Measurements from ENCODE around the gene OTUB2. TPM values are rescaled to one million over a fixed set of nuclear protein-coding genes. Genes with fewer than 3 reads are reported as not detected.

Gene OTUB2
- total RNA-seq, 1 donor from 2014 or later, result 6.8 TPM

GRCh38 chr14:94026889-94027469 is 839 bp downstream of the OTUB2 start:
- Histone ChIP-seq H3K9me3 (ENCODE audit: low read depth) (no peaks in the 10 kb centered on the region), H3K27me3 (no peaks in the 10 kb centered on the region), H4K20me1 (ENCODE audit: low read depth) (no peaks in the 10 kb centered on the region), H3K9ac (peak overlapping the region; percentile 5), H3K27ac (no peak overlapping the region), H3K79me2 (ENCODE audit: low read depth) (peaks cover 3% of the 10 kb centered on the region), H3K4me3 (peak overlapping the region; percentile 66), H3K36me3 (no peaks in the 10 kb centered on the region), H3K4me1 (peaks cover 20% of the 10 kb centered on the region), H3K4me2 (peak overlapping the region; percentile 83), H2AFZ (replicated peaks) (peak overlapping the region; percentile 77), H3F3A (ENCODE audit: low read depth) (peaks cover 16% of the 10 kb centered on the region)
- Mint-ChIP-seq H3K4me3 (peak overlapping the region; percentile 83), H3K9me3 (no peaks in the 10 kb centered on the region), H3K36me3 (peaks cover 6% of the 10 kb centered on the region), H3K27ac (no peak overlapping the region), H3K27me3 (ENCODE audit: insufficient read depth, low read depth) (peaks cover 14% of the 10 kb centered on the region), H3K4me1 (peaks cover 42% of the 10 kb centered on the region)
- TF ChIP-seq EZH2 (IDR thresholded peaks at IDR 0.05), result no peak
- no peak for TF ChIP-seq EZH2phosphoT487 (IDR thresholded peaks at IDR 0.05)
- TF ChIP-seq CTCF (IDR thresholded peaks at IDR 0.05), result no peak
- no peak for DNase-seq (ENCODE audit: low spot score)

GRCh38 chr14:94027566-94028449 is 1.7 kb downstream of the OTUB2 start:
- Histone ChIP-seq H3K9me3 (ENCODE audit: low read depth) (no peaks in the 10 kb centered on the region), H3F3A (ENCODE audit: low read depth) (peaks cover 8% of the 10 kb centered on the region), H3K4me2 (peak overlapping the region; percentile 83), H3K36me3 (no peaks in the 10 kb centered on the region), H4K20me1 (ENCODE audit: low read depth) (no peaks in the 10 kb centered on the region), H2AFZ (replicated peaks) (no peak overlapping the region), H3K4me3 (no peak overlapping the region), H3K27me3 (no peaks in the 10 kb centered on the region), H3K79me2 (ENCODE audit: low read depth) (peaks cover 3% of the 10 kb centered on the region), H3K4me1 (peaks cover 12% of the 10 kb centered on the region), H3K9ac (no peak overlapping the region), H3K27ac (no peak overlapping the region)
- peaks cover 7% of the 10 kb centered on the region for H3K36me3 Mint-ChIP-seq
- H3K4me1 Mint-ChIP-seq, result peaks cover 34% of the 10 kb centered on the region
- H3K4me3 Mint-ChIP-seq, result peak overlapping the region; percentile 83
- H3K27me3 Mint-ChIP-seq (ENCODE audit: insufficient read depth, low read depth), result peaks cover 14% of the 10 kb centered on the region
- DNase-seq (ENCODE audit: low spot score), result no peak
- no peaks in the 10 kb centered on the region for H3K9me3 Mint-ChIP-seq
- no peak overlapping the region for H3K27ac Mint-ChIP-seq
- TF ChIP-seq EZH2 (IDR thresholded peaks at IDR 0.05) (no peak), CTCF (IDR thresholded peaks at IDR 0.05) (no peak), EZH2phosphoT487 (IDR thresholded peaks at IDR 0.05) (no peak)

- peak overlapping the region; percentile 81 for H3K4me3 Mint-ChIP-seq
Observed at GRCh38 chr14:94028450-94028826, 2.3 kb downstream of the OTUB2 start.

More at GRCh38 chr14:94028450-94028826, 2.3 kb downstream of the OTUB2 start:
- no peak overlapping the region for H3K4me2 ChIP-seq
- peaks cover 5% of the 10 kb centered on the region for H3K4me1 ChIP-seq
- H4K20me1 ChIP-seq (ENCODE audit: low read depth), result no peaks in the 10 kb centered on the region
- peaks cover 30% of the 10 kb centered on the region for H3K4me1 Mint-ChIP-seq
- no peaks in the 10 kb centered on the region for H3K27me3 ChIP-seq
- no peak overlapping the region for H3K27ac Mint-ChIP-seq
- no peak overlapping the region for H3K9ac ChIP-seq
- no peaks in the 10 kb centered on the region for H3K9me3 ChIP-seq (ENCODE audit: low read depth)
- no peaks in the 10 kb centered on the region for H3K36me3 ChIP-seq
- H3F3A ChIP-seq (ENCODE audit: low read depth), result peaks cover 4% of the 10 kb centered on the region
- H3K36me3 Mint-ChIP-seq, result peaks cover 7% of the 10 kb centered on the region
- no peak overlapping the region for H2AFZ ChIP-seq (replicated peaks)
- no peaks in the 10 kb centered on the region for H3K9me3 Mint-ChIP-seq
- no peak overlapping the region for H3K4me3 ChIP-seq
- DNase-seq (ENCODE audit: low spot score), result peak; percentile 33
- H3K27ac ChIP-seq, result no peak overlapping the region
- peaks cover 13% of the 10 kb centered on the region for H3K27me3 Mint-ChIP-seq (ENCODE audit: insufficient read depth, low read depth)
- no peak for TF ChIP-seq EZH2phosphoT487 (IDR thresholded peaks at IDR 0.05)
- TF ChIP-seq EZH2 (IDR thresholded peaks at IDR 0.05), result no peak
- peaks cover 3% of the 10 kb centered on the region for H3K79me2 ChIP-seq (ENCODE audit: low read depth)
